GM19193 (cell line): ENCODE data around the gene KIF6.

Experiments
- POLR2A ChIP-seq: IDR thresholded peaks from 4 replicates; pipeline ENCODE4 v1.6.1; 2011; ENCODE audit not compliant: insufficient read depth, insufficient read length; ENCODE audit errors: extremely low read depth

The KIF6 gene

GRCh38 chr6:39724787-39725631, at the start of gene KIF6:
KIF6 (minus strand) TSS chr6:39725408; CDS start chr6:39725310, 98 bp downstream.
- no peak for TF ChIP-seq POLR2A

GRCh38 chr6:39773782-39774181, 48.6 kb upstream of the KIF6 start:
- TF ChIP-seq POLR2A = no peak

- TF ChIP-seq POLR2A = no peak
Measured at GRCh38 chr6:39772559-39773273, 47.5 kb upstream of the KIF6 start.

GRCh38 chr6:39770446-39770845, 45.2 kb upstream of the KIF6 start:
- no peak for TF ChIP-seq POLR2A

- no peak for TF ChIP-seq POLR2A
Measured at GRCh38 chr6:39769012-39769411, 43.8 kb upstream of the KIF6 start.

- TF ChIP-seq POLR2A = no peak
Measured at GRCh38 chr6:39765508-39766065, 40.4 kb upstream of the KIF6 start.

- no peak for TF ChIP-seq POLR2A
Measured at GRCh38 chr6:39760226-39760952, 35.2 kb upstream of the KIF6 start.

GRCh38 chr6:39758905-39759605, 33.8 kb upstream of the KIF6 start:
- TF ChIP-seq POLR2A = no peak

GRCh38 chr6:39756582-39756981, 31.4 kb upstream of the KIF6 start:
- no peak for TF ChIP-seq POLR2A

- TF ChIP-seq POLR2A = no peak
Measured at GRCh38 chr6:39755231-39755630, 30.0 kb upstream of the KIF6 start.

GRCh38 chr6:39754514-39755115, 29.4 kb upstream of the KIF6 start:
- TF ChIP-seq POLR2A = no peak

- TF ChIP-seq POLR2A = no peak
Measured at GRCh38 chr6:39753725-39754045, 28.5 kb upstream of the KIF6 start.

- TF ChIP-seq POLR2A = no peak
Measured at GRCh38 chr6:39752835-39753724, 27.9 kb upstream of the KIF6 start.
